HG02610 (cell line): ENCODE measurements around the gene RUNDC1.

Experiments used
- ATAC-seq: cut with Tn5 transposase; IDR thresholded peaks from one replicate; pipeline ENCODE4 v1.9.1; 2021; ENCODE audit warnings: mild to moderate bottlenecking, moderate library complexity; ENCODE audit not compliant: unreplicated experiment

Gene RUNDC1

DNA sequence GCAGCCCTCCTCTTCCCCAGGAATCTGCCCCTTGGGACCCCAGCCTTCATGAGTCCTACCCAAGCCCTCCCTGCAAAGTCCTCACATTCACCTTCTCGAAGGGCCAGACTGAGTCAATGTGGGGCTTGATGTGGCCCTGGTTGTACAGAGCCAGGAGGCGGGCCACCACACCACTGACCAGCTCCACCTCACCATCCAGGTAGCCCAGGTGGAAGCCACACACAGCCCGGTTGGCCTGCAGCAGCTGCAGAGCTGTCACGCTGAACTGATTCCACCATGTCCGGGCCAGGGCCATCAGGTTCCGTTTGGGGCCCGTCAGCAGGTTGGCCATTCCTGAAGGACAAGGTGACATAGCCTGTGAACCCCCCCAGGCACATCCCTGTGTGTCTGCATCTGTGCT, 35.9 kb downstream of the RUNDC1 start:
- no peak for ATAC-seq

DNA sequence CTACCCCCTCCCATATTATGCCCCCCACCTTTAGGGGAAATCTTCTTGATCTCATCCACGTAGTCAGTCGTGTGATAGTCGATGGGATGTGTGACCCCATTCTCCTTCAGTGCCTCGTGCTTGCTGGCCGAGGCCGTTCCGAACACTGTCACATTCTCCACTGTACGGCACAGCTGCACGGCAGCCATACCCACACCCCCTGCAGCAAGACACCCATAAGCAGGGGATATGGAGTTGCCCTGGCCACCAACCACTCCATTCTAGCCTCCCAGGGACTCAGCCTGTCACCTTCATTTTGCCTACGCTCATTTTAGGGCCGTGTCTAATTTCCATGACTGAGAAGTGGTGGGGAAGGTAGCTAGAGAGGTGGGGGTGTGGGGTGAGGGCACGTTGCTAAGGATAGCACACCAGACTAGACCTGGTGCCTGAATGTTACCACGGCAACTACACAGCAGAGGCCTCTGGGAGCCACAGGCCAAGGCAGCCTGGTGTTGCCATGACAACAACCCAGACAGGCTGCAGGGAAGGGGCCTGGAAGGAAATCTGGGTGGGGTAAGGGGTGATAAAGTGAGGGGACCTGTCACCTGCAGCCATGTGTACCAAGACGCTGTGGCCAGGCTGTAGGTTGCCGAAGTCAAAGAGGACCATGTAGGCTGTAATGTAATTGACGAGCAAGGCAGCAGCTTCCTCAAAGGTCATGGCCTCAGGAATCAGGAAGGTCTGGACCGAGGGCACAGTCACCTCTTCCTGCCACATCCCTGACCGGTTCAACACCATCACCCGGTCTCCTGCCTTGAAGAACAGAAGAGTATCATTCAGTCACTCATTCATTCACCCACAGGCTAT, 37.9 kb downstream of the RUNDC1 start:
- ATAC-seq, result no peak

DNA sequence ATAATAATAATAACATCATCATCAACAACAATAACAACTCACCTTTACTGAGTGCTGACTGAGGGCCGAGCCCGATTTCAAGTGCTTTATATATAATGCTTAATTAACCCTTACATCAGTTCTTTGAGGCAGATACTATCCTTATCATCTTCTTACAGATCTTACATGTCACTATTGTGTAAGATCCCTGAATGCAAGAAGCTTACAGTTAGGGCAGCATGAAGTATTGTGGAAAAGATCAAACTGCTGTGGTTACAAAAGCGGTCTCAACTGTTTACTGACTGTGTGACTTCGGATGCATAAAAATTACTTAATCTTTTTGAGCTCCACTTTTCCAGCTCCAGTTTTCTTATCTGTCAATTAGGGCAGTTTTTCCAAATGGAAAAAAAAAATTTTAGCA, 38.6 kb downstream of the RUNDC1 start:
- ATAC-seq, result no peak

DNA sequence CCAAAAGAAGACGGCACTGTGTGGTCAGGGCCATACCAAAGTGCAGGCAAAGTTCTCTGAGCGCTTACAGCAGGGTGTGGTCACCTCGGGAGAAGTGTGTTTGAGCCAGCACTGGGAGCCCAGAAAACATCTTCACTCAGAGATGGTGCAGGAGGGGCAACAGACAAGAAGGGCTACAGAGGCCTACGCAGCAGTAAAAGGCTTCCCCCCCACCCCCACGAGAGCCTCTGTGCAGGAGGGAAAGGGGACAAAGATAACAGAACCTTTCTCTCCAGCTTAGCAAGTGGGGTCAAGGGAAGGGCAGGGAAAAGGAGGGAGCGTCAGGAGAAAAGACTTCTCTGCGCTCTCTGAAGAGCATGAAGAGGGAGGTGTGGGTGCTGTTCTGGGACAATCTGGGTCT, 39.1 kb downstream of the RUNDC1 start:
- no peak for ATAC-seq

DNA sequence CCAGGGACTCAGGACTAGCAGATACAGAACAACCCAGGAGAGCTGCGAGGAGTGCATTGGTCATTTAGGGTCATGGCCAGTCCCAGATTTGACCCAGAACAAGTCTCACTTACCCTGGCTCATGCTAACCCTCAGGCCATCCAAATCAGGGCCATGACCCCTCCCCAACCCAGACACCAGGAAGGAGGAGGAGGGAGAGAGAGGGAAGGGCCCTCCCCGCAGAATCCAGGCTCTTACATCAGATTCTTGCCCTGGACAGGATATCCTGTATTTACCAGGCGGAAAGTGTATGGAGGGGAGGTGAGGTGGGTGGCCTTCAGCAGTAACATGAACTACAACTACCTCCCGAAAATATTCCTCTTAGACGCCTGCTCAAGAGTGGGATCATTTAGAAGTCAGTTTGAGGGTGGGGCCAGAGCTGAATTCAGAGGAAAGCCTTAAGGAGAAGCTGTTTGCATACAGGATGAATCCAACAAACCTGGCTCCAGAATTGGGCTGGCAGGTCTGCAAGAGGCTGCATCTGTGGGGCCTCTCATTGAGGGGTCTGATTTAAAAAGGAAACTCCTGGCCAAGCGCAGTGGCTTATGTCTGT, 39.8 kb downstream of the RUNDC1 start:
- no peak for ATAC-seq

DNA sequence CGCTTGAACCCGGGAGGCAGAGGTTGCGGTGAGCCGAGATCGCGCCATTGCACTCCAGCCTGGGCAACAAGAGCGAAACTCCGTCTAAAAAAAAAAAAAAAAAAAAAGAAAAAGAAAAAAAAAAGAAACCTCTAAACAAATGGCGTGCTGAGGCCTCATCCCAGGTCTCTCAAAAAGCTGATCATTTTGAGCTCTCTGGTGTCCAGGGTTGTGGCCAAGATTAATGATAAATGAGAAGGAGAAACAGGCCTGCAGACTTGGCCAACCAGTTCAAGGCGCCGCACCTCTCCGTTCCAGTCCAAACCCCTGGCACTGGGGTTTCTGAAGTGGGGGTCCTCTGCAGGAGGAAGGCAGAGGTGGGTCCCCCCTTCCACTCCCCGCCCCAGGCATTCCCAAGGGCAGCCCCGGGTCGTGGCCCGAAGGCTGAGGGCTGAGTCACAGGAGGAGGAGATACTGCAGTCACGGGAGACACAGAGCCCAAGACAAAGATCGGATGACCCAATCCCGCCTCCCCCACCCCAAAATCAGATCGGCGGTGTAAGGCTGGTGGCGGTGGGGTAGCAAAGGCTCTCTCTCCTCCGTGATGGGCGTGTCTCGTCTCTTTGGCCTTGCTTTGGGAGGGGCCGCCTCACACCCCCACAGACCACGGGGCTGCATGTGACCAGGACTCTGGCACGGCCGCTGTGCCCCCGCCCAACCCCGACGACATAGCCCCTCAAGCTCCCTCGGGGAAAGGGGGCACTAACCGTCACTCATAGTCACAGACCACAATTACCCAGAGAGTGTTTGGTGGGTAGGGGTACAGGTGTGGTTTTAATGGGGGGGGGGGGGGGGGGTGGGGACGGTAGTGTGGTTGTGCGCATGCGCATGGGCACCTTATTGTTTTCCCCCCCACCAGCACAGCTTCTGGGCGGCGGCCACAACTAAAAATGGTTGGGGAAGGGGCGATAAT, 40.7 kb downstream of the RUNDC1 start:
- ATAC-seq, result no peak

DNA sequence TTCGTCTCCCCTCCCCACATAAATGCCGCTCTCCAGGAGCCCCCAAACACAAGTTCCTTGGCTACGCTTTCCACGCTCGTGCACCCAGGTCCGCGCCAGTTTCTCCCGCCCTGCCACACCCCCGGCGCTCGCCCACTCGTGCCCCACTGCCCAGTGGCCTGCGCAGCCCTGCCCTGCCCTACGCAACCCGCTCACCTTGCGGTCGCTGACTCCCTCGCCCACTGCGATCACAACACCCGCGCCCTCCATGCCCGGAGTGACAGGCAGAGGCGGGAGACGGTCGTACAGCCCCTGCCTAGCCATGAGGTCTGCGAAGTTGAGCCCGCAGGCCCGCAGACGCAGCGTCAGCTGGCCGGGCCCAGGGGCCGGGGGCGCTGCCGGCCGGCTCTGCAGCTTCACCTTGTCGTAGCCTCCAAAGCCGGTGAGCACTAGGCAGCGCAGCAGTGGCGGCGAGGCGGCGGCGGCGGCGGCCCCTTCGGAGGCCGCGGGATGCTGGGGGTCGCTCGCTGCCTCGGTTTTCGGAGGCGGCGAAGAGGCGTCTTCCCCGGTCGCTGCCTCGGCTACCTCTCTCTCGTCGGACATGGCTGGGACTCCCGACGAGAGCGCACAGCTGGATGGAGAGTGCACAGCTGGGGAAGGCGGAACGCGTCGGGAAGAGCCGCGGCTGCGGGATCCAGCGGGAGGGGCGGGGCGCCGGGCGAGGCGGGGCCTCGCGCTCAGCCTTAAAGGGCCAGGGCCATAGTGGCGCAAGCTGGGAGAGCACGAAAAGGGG, 41.6 kb downstream of the RUNDC1 start, which contains the start of gene VAT1:
TSS of gene VAT1 (minus strand) at position 645 of the 772 bp plus-strand sequence. CDS start at position 582, 63 bp downstream.
- ATAC-seq, result no peak

DNA sequence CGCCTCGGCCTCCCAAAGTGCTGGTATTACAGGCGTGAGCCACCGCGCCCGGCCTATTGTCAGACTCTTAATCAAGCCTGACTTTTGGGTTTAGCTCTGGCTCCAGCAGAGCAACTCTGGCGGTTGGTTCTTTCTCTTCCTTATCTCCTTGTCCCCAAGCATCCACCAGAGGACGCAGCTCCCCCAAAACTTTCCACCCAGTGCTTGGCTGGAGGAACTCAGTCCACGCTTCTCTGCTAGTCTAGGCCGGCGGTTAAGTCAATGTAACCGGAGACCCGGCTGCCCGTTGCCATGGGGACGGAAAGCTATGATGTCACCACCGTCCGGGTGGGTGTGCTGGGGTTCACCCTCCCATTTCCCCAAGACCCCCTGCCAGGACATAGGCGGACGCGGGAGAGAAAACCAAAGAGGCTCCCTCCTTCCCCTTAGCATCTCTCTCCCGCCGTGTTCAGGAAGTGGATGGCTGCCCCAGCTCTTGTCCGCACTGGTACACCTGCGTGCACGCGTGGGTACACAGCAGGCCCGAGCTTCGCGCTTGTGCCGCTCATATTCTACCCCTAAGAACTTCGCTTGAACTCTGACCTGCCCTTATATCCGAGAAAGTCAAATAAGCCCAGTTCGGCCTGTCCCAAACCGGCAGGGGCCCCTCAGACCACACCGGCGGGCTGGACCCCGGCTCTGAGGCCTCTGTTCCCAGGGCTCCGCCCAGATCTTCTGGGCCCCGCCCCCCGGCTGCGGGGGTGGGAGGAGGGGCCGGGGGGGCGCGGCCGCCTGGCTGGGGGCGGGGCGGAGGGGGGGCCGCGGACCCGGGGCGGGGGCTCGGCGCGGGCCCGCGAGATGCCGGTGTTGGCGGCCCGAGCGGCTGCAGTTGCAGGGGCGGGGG, 44.3 kb downstream of the RUNDC1 start, which contains the start of gene RND2:
TSS of gene RND2 (plus strand) at position 825 of the 883 bp plus-strand sequence. CDS start 117 bp downstream, outside the sequence.
- peak; percentile 43 for ATAC-seq

DNA sequence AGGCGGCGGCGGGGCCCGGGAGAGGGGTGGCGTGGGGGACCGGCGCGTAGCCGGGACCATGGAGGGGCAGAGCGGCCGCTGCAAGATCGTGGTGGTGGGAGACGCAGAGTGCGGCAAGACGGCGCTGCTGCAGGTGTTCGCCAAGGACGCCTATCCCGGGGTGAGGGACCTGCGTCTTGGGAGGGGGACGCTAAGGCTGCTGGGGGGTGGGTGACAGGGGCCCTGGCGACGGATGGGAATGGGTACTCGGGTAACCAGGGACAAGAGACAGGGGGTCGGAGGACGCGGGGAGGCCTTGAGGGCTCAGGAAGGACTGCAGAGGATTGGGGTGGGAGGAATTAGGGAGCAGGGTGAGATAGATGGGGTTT, 44.9 kb downstream of the RUNDC1 start:
- no peak for ATAC-seq

DNA sequence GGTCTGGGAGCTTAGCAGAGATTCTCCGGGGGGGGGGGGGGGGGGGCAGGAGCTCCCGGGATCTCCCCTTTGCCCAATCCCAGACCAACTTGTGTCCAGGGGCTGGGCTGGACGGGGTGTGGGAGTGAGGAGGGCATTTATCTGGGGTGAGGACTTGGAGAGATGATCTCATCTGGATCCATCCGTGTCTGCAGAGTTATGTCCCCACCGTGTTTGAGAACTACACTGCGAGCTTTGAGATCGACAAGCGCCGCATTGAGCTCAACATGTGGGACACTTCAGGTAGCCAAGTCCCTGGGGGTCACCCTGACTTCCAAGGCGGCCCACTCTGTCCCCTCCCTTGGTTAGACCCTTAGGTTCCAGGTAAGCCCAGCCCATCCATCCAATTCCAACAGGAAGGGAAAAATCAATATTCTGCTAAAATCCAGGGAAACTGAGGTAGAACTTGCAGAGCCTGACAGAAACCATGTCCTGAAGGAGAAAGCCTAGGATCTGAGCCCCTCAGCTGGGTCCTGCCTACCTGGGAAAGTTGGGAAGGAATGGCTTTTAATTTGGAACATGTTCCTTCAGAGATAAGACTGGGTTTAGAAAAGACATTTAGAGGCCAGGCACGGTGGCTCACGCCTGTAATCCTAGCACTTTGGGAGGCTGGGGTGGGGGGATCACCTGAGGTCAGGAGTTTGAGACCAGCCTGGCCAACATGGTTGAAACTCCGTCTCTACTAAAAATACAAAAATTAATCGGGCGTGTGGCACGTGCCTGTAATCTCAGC, 45.6 kb downstream of the RUNDC1 start:
- ATAC-seq, result no peak

DNA sequence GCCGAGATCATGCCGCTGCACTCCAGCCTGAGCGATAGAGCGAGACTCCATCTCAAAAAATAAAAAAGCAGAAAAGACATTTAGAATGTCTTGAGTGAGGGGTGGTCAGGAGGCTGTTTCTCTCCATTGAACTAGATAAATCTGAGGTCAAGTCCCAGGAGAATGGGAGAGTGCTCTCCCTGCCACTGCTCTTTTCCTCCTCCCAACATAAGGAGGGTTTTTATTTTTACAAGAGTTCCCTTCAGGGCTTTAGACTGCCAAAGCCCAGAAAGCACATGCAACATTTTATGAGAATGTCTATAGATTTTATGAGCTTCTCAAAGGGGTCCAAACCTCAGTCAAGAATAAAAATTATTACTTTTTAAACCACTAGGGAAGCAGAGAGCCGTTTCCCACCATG, 46.2 kb downstream of the RUNDC1 start:
- ATAC-seq, result no peak

DNA sequence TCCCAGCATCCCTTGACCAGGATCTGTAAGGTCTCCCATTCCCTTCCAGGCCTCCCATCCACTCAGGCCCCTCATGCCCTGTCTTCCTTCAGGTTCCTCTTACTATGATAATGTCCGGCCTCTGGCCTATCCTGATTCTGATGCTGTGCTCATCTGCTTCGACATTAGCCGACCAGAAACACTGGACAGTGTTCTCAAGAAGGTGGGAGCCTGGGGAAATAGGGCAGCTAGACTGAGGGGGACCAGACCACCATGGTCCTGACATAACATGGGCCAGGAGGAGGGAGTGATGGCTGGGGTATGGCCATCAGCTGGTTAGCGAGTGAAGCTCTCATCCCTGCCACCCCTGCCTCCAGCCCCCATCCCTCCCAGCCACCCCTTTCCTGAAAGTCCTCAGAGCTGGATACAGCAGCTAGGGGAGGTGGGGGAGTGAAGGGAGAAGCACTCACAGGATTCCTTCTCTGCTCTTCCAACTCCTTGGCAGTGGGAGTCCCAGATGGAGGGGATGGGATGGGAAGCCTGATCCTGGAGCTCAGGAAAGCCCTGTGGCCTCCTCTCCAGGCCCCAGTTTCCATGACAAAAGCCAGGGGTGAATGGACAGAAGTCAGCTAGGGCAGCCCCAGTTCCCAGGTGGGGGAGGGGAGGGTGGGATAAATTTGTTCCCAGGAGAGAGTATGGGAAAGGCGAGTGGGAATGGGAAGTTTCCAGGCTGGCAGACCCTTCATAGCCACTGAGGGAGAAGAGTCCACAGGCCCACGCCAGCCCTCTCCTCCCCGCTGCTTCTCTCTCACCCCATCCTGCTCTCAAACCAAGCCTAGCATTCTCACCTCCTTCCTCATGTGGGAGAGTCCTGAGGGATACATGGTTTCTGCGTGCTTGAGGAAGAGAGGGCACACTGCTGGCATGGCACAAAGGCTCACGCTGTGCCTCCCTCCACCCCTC, 47.0 kb downstream of the RUNDC1 start:
- ATAC-seq, result no peak

DNA sequence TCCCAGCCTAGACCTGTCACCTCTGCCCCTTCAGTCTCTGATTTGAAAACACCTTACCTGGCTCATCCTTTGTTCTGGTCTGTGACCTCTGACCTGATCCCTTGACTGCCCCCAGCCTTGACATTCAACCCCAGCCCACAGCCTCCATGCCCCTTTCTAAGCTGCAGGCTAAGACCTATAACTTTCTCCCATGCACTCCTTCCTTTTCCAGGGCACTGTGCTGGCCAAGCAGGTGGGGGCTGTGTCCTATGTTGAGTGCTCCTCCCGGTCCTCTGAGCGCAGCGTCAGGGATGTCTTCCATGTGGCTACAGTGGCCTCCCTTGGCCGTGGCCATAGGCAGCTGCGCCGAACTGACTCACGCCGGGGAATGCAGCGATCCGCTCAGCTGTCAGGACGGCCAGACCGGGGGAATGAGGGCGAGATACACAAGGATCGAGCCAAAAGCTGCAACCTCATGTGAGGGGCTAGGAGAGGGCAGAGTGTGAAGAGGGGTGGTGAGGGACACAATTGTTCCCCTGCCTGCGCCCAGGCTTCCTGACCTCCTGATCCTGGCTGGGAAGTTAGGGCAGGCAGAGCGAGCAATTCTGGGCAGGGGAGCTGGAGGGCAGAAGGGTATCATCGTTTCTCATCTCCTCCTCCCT, 48.0 kb downstream of the RUNDC1 start:
- no peak for ATAC-seq

DNA sequence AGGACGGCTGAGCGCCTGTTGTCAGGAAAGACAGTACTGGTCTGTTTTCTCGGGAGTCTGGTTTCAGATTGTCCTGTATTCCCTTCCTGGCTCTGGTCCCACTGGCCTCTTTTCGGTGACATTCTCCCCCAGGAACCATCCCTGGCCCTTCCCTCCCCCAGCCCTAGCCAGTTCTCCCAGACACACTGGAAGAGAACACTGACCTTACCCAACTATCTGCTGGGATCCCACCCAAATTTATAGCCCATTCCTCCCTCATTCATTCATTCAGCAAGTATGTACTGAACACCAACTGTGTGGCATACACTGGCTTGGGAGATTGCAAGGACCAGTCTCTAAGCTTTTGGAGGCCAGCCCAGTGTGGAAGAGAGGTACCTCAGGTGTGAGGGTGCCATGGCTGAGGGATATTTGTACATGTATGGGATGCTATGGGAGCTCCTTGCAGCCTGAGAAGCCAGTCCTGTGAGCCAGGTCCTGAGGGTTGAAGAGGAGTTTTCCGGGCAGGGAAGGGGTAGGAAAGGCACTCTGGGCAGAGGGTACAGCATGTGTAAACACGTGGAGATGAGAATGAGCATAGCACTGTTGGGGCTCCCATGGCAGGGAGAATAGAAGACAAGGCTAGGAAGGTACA, 49.9 kb downstream of the RUNDC1 start:
- ATAC-seq, result no peak

DNA sequence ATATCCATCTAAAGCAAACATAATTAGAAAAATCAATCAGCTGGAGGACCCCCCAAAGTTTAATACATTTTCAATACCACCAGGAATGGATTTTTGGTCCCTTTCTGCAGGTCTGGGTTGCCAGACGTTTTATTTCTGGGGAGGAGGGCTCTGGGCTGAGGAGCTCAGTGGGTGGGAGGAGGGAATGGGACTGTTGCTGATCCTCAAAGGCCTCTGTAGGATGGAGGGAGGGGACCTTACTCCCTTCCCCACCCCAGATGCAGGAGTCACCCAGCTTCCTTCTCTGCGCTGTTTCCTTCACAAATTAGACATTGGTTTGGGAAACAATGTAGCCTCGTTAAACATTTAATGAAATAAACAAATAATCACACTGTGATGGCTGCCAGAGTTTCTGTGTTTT, 51.3 kb downstream of the RUNDC1 start:
- no peak for ATAC-seq

DNA sequence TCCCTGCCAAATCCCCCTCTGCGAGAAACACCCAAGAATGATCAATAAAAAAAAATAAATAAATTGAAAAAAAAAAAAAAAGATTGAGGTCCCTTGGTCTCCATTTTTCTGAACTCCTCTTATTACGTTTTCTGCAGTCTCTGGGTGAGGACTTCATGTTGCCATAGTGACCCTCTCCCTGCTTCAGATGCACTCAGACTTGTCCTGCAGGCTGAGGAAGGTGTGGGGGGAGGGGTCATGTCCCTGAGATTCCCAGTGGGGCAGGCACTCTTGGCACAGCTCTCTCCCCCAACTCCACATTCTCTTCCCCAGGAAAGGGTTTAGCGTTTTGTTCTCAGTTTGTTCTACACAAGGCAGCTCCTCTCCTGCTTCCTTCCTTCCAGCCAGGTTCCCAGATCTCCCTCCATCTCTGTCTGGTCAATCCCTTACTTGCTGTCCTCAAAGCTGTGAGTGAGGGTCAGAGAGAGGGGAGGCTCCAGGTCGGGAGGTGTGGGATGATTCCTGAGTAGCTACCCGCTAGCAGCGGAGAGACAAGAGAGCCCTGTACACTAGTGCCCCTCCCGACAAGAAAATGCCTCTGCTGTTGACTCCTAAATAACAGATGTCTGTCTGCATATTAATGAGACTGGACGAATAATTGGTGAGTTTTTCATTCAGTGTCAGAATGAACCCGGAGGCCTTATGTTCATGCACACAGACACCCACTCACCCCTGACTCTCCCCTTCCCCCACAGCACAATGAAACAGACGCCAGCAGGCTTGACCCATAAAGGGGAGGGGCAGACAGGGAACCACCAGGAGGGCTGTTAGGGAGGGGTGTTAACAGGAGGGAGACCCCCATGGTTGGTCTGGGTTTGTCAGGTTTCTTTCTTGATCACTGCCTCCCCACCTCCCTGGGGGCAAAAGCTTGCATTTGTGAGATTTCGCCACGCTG, 53.9 kb downstream of the RUNDC1 start:
- no peak for ATAC-seq
